Loucy (cell line): ENCODE data around the gene ACTA1.

Experiments used
- H2AFZ ChIP-seq: fragments of 200-600 bp; sonication (generic); 2 replicates; pipeline ENCODE4 v1.6.0; 2016; ENCODE audit warnings: antibody characterized with exemption, mild to moderate bottlenecking, low read length, moderate library complexity
- H3F3A ChIP-seq: fragments of 200-600 bp; 2 replicates; pipeline ENCODE4 v1.6.0; 2016; ENCODE audit warnings: antibody characterized with exemption, low read depth, mild to moderate bottlenecking
- H3K27me3 ChIP-seq: fragments of 200-600 bp; sonication (generic); 2 replicates; pipeline ENCODE4 v1.6.1; 2014; ENCODE audit warnings: low read length, mild to moderate bottlenecking; ENCODE audit not compliant: insufficient read depth, poor library complexity, severe bottlenecking
- H3K36me3 ChIP-seq: fragments of 200-600 bp; sonication (generic); 2 replicates; pipeline ENCODE4 v1.6.1; 2016; ENCODE audit warnings: low read length; ENCODE audit not compliant: insufficient read depth
- H3K4me1 ChIP-seq: fragments of 200-600 bp; sonication (generic); 2 replicates; pipeline ENCODE4 v1.5.1; 2014; ENCODE audit warnings: low read length, mild to moderate bottlenecking; ENCODE audit not compliant: insufficient read depth, poor library complexity, severe bottlenecking
- H3K4me2 ChIP-seq: fragments of 200-600 bp; sonication (generic); 2 replicates; pipeline ENCODE4 v1.6.0; 2014; ENCODE audit warnings: antibody characterized with exemption, low read length, low read depth, mild to moderate bottlenecking; ENCODE audit not compliant: poor library complexity, severe bottlenecking
- H3K4me3 ChIP-seq: fragments of 200-600 bp; sonication (generic); 2 replicates; pipeline ENCODE4 v1.5.1; 2014; ENCODE audit warnings: low read length, mild to moderate bottlenecking, mixed read lengths; ENCODE audit not compliant: poor library complexity, severe bottlenecking
- H3K79me2 ChIP-seq: fragments of 200-600 bp; sonication (generic); 2 replicates; pipeline ENCODE4 v1.6.1; 2014; ENCODE audit warnings: low read length; ENCODE audit not compliant: insufficient read depth
- H3K9ac ChIP-seq: fragments of 200-600 bp; sonication (generic); 2 replicates; pipeline ENCODE4 v1.6.0; 2014; ENCODE audit warnings: mild to moderate bottlenecking, low read depth, low read length, moderate library complexity; ENCODE audit not compliant: poor library complexity, severe bottlenecking
- H3K9me2 ChIP-seq: fragments of 200-600 bp; sonication (generic); replicated peaks from 2 replicates; pipeline ENCODE4 v1.6.1; 2016; ENCODE audit warnings: low read depth, low read length, mixed read lengths
- H3K9me3 ChIP-seq: fragments of 200-600 bp; sonication (generic); 2 replicates; pipeline ENCODE4 v1.6.1; 2014; ENCODE audit warnings: mild to moderate bottlenecking, antibody characterized with exemption, low read length, low read depth; ENCODE audit not compliant: insufficient read depth
- H4K20me1 ChIP-seq: fragments of 200-600 bp; sonication (generic); 2 replicates; pipeline ENCODE4 v1.6.0; 2014; ENCODE audit warnings: antibody characterized with exemption, low read length, mild to moderate bottlenecking; ENCODE audit not compliant: insufficient read depth, poor library complexity, severe bottlenecking
- EZH2phosphoT487 ChIP-seq: fragments of 200-600 bp; IDR thresholded peaks from 2 replicates; pipeline ENCODE4 v1.6.1; 2018; ENCODE audit warnings: antibody characterized with exemption, mild to moderate bottlenecking, moderate library complexity, borderline replicate concordance
- TF ChIP-seq, protein P1 (sequence below): fragments of 200-600 bp; sonication (generic); conservative IDR thresholded peaks from 2 replicates; pipeline ENCODE4 v1.5.1; 2014; ENCODE audit warnings: mild to moderate bottlenecking, antibody characterized with exemption, low read length

ACTA1 gene

DNA sequence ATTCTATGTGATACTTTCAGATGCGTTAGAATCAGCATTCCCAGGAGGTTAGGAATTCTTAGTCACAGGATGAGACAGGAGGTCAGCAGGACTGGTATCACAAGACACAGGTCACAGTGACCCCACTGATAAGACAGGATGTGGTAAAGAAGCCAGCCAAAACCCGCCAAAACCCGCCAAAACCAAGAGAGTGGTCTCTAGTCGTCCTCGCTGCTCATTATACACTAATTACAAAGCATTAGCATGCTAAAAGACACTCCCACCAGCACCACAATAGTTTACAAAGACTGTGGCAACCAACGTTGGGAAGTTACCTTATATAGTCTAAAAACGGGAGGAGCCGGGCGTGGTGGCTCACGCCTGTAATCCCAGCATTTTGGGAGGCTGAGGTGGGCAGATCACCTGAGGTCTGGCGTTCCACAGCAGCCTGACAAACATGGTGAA, 13.9 kb upstream of the ACTA1 start:
- no peak overlapping the region for H3K9ac ChIP-seq
- H3K36me3 ChIP-seq, result peaks cover 40% of the 10 kb centered on the region; the same call in 1 of the 2 replicates
- TF ChIP-seq, protein P1, sequence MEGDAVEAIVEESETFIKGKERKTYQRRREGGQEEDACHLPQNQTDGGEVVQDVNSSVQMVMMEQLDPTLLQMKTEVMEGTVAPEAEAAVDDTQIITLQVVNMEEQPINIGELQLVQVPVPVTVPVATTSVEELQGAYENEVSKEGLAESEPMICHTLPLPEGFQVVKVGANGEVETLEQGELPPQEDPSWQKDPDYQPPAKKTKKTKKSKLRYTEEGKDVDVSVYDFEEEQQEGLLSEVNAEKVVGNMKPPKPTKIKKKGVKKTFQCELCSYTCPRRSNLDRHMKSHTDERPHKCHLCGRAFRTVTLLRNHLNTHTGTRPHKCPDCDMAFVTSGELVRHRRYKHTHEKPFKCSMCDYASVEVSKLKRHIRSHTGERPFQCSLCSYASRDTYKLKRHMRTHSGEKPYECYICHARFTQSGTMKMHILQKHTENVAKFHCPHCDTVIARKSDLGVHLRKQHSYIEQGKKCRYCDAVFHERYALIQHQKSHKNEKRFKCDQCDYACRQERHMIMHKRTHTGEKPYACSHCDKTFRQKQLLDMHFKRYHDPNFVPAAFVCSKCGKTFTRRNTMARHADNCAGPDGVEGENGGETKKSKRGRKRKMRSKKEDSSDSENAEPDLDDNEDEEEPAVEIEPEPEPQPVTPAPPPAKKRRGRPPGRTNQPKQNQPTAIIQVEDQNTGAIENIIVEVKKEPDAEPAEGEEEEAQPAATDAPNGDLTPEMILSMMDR, result no peak
- TF ChIP-seq EZH2phosphoT487, result no peak
- H3K4me2 ChIP-seq, result no peak overlapping the region
- no peak overlapping the region for H3K4me3 ChIP-seq
- H3K9me2 ChIP-seq, result no peaks in the 10 kb centered on the region
- H2AFZ ChIP-seq, result no peak overlapping the region
- H3K27me3 ChIP-seq, result no peaks in the 10 kb centered on the region
- no peaks in the 10 kb centered on the region for H3F3A ChIP-seq
- H3K79me2 ChIP-seq, result no peaks in the 10 kb centered on the region
- H3K9me3 ChIP-seq, result no peaks in the 10 kb centered on the region
- H3K4me1 ChIP-seq, result no peaks in the 10 kb centered on the region
- no peaks in the 10 kb centered on the region for H4K20me1 ChIP-seq

DNA sequence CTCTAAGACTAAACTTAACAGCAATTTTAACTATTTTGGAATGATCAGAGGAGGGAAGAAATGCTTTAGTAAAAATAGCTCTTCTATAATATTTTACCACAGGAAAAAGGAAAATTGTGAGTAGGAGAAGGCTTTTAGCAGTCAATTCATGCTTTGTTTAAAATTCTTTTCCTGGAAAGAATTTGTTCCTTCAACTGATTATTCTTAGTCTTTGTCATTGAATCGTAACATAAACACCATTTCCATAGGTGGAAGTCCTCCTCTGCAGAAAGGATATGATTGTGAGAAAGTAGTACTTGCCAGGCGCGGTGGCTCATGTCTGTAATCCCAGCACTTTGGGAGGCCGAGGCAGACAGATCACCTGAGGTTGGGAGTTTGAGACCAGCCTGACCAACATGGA, 11.9 kb upstream of the ACTA1 start:
- H3K36me3 ChIP-seq, result peaks cover 44% of the 10 kb centered on the region; the same call in 1 of the 2 replicates
- TF ChIP-seq, protein P1, result no peak
- no peak for TF ChIP-seq EZH2phosphoT487

DNA sequence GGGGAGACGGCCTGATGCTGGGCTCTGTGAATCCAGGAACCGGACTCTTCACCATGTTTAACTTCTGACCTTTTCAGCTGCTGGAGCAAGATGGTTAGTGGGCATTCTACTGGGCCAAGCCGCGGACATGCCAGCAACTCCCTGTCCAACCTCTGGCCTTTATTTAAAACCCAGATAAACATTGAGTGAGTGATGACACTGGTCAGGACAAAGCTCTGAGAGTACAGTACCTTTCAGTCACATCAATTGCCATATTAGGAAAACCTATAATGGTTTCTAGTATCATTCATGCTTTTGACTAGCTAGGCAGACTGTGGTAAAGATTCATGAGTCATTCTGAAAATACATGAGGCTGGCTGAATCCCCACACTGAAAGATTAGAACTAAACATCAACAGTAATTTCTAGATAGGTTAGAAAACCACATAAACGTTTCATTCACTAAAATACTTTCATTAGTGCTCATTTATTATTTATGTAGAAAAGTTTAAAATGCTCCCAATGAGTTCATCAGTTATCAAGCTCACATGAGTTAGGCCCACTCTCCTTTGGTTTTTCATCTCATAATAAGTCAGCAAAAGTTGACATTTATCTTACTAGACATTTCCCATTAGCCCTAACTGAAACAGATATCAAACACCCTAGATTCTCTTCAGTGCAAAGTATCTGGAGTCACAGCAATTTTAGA, 7.1 kb upstream of the ACTA1 start:
- peaks cover 38% of the 10 kb centered on the region; the same call in 1 of the 2 replicates for H3K36me3 ChIP-seq
- no peaks in the 10 kb centered on the region for H4K20me1 ChIP-seq
- H3K4me1 ChIP-seq, result no peaks in the 10 kb centered on the region
- H3K4me2 ChIP-seq, result no peak overlapping the region
- H3K27me3 ChIP-seq, result no peaks in the 10 kb centered on the region
- H3K4me3 ChIP-seq, result no peak overlapping the region
- H3F3A ChIP-seq, result no peaks in the 10 kb centered on the region
- H3K9me3 ChIP-seq, result no peaks in the 10 kb centered on the region
- no peaks in the 10 kb centered on the region for H3K9me2 ChIP-seq
- no peak overlapping the region for H3K9ac ChIP-seq
- no peak overlapping the region for H2AFZ ChIP-seq
- H3K79me2 ChIP-seq, result no peaks in the 10 kb centered on the region
- TF ChIP-seq, protein P1, result no peak
- TF ChIP-seq EZH2phosphoT487, result no peak

More for the DNA sequence above, 11.9 kb upstream of the ACTA1 start:
- H2AFZ ChIP-seq, result no peak overlapping the region
- no peak overlapping the region for H3K4me3 ChIP-seq
- H3K4me2 ChIP-seq, result no peak overlapping the region
- H3K27me3 ChIP-seq, result no peaks in the 10 kb centered on the region
- no peaks in the 10 kb centered on the region for H3K4me1 ChIP-seq
- no peaks in the 10 kb centered on the region for H3F3A ChIP-seq
- no peak overlapping the region for H3K9ac ChIP-seq
- H3K9me3 ChIP-seq, result no peaks in the 10 kb centered on the region
- H3K79me2 ChIP-seq, result no peaks in the 10 kb centered on the region
- no peaks in the 10 kb centered on the region for H4K20me1 ChIP-seq
- no peaks in the 10 kb centered on the region for H3K9me2 ChIP-seq
